Cardiac septum (tissue), 1 donor: ENCODE data around the gene SEMA4A. TPM values are rescaled to one million over a fixed set of nuclear protein-coding genes. Genes with fewer than 3 reads are reported as not detected.
"Not testable (repeated sequence)": the region's sequence is repeated elsewhere in the genome, so short reads cannot be mapped to it uniquely, and the experiment has no call there.

Experiments
- DNase-seq: peaks from one replicate; pipeline ENCODE4 v3.0.0-alpha.2; 2020; ENCODE audit warnings: low spot score
- intact Hi-C: fragments of 100-400 bp; cut with DNase I; formaldehyde crosslinking; loops from one replicate; pipeline ENCODE4 v1.14.0; 2022
- long read RNA-seq: library from polyadenylated mRNA; unstranded; transcript quantifications from one replicate; pipeline ENCODE4 v2.0.0, GENCODE V29; 2021
- total RNA-seq: library from RNA; stranded (reverse); fragmentation: NEBNext Ultra II Directional; extraction: Animal tissue kit (Norgen Biotek cat#: 25700); gene quantifications from one replicate; pipeline ENCODE4 v1.2.1, GENCODE V29; 2021
- donor health status: DM: no; HTN: no; CAD: no.

The SEMA4A gene
- total RNA-seq, result 2.7 TPM
- long read RNA-seq, partial matches to known transcripts, result 1 of 3 reads
- long read RNA-seq, other reads (novel, unspliced or antisense), result 2 of 3 reads

DNA sequence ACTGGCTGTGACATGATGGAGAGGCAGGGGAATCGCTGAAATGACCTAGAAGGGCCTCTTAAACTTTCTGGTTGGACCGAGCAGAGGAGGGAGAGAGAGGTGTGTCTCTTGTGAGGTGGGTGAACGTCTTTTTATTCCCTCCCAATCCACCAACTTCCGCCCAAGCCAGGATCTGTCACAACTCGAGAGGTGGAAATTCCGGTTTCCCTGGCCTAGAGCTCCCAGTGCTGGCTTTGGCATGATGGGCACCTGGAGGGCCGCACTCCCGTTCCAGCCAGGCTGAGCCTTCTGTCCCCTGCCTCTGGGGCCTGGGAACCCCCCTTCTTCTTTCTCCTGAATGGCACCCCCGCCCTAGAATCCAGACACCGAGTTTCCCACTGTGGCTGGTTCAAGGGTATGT, at the start of gene SEMA4A:
SEMA4A (plus strand) TSS at position 224 of the 400 bp plus-strand sequence. CDS start 994 bp downstream, outside the sequence.
- intact Hi-C loops, result no loop called here
- no peak for DNase-seq

- DNase-seq, result no peak
Observed at GRCh38 chr1:156104065-156104810, 49.1 kb upstream of the SEMA4A start.

DNA sequence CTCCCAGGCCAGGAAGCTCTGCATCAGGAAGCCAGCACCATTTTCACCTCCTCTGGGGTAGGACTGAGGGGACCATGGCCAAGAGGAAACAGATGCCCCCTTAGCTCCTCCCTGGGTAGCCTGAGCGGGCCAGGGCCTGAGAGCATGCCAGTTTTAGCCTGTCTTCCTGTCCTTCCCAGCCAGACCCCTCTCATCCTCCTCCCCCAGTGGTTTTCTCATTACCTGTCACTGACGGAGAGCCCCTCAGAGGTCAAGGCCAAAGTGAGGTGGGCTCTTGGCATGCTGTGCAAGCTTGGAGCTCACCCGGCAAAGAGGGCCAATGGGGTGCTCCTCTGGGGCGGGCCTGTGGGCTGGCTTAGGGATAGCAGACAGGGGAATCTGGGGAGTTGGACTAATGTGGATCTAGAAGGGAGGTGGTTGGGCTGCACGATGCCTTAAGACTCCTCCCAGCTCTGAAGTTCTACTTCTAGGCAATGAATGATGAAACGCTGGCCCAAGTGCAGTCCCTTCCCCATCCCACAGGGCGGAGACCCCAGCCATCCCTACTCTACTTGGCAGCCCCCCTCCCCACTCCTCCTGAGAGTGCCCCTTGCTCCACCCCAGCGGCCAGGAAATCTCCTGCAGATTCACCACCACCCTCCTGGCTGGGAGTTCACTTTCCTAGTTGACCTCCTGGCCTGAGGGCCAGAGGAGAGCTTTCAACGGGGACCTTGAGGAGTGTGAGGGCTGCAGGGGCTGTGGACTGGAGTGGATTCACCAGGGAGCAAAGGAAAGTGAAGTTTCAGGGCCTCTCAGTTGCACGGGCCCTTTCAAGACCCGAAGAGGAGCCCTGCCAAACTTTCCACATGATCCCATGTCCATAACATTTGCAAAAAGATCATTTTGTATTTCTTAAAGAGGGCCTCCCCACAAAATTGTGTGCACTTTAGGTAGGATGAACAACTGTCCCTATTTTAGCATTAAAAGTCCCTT, 48.2 kb upstream of the SEMA4A start:
- no peak for DNase-seq
- intact Hi-C loops, result no loop called here

More at GRCh38 chr1:156104065-156104810, 49.1 kb upstream of the SEMA4A start:
- intact Hi-C loops, result no loop called here

DNA sequence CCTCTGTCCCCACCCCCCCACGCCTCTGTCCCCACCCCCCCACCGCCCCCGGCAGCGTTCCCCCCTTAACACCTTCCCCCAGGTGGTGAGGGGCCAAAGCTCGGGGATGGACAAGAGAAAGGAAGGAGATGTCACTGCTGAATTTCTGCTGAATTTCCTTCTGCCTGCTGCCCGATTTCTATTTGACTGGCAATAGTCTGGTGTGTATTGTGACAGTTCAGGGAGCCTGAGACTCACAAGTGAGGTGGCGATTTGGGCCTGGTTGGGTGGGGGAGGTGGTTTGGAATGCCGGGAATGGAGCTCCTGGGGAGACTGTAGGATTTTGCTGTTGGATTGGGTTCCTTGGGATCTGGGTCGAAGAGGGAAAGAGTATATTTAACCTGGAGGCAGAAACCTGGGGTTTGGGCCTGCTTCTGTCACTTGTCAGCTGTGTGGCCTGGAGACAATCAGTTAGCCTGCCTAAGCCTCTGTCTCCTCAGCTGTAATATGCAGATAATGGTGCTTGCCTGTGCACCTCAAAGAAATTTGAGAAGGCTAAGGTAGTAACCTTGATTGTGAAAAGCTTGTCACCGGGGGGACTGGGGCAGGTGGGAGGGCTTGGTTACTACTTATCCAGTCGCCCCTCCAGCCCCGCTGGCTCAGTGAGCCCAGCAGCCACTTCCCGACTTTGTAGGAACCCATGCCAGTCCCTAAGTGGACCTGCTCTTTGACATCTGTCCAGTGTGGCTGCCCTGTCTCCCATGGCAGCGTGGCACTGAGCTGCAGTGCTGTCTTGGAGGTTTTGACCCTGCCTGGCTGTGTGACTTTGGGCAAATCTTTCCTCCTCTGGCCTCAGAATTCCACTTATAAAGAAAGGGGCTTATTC, 46.5 kb upstream of the SEMA4A start:
- no peak for DNase-seq

GRCh38 chr1:156108057-156108456, 45.3 kb upstream of the SEMA4A start:
- DNase-seq, result no peak
- intact Hi-C loops, result no loop called here

More for the DNA sequence above, 46.5 kb upstream of the SEMA4A start:
- intact Hi-C loops, result loop anchor here (1.0 to 2.0 kb wide), 2 partner anchors 7 to 16 kb away; partner anchors contain the start of gene LMNA

DNA sequence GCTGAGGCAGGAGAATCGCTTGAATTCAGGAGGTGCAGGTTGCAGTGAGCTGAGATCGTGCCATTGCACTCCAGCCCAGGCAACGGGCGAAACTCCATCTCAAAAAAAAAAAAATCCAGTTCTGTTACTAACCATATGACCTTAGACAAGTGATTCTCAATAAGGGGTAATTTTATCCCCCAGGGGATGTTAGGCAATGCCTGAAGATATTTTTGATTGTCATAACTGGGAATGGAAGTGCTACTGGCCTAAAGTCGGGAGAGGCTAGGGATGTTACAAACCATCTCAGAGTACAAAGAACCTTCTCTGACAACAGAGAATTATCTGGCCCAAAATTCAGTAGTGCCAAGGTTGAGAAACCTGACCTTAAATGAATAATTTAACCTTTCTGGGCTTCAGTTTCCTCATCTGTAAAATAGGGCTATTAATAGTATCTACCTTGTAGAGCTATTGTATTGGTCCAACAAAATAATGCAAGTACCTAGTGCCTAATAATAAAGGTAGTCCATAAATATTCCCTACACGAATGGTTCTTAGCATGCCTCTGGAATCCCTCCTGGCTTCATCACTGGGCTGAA, 44.6 kb upstream of the SEMA4A start:
- intact Hi-C loops, result no loop called here
- DNase-seq, result no peak

DNA sequence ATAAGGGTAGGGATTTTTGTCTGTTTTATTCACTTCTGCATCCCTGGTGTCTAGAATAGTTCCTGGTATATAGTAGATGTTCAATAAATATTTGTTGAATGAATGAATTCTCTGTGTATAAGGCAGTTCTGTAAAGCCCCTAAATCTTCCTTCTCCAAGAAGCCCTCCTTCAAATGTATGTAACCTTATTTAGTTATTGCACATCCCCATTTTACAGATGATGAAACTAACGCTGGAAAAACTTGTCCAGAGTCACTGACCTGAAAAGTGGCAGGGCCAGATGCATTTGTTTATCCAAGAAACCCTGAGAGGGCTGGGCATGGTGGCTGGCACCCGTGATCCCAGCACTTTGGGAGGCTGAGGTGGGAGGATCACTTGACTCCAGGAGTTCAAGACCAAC, 43.1 kb upstream of the SEMA4A start:
- intact Hi-C loops, result loop anchor here (5.0 kb wide), 1 partner anchor 133 kb away; the partner anchor contains the start of gene ARHGEF2
- DNase-seq, result no peak

DNA sequence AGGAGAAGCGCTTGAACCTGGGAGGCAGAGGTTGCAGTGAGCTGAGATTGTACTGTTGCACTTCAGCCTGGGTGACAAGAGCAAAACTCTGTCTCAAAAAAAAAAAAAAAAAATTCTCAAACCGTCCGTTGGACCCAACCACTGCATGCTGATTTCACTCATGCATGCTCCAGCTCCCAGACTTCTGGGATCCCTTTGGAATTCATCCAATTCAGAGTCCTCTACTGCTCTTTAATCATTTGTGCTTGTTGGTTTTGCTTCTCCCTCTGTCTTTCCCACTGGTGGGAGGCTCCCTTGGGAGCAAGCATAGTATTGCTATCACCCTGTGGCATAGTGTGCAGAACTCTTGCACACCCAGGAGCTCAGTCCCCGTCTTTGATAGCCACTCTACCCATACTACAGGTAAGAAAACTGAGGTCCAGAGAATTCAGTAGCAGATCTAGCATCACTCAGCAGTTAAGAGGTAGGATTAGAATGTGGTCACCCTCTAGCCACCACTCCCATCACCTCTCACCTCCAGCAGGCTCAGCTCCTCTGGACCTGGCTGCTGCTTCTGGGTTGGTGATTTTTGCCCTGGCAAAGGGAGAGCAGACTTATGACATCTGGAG, 41.9 kb upstream of the SEMA4A start:
- intact Hi-C loops, result loop anchor here (5.0 kb wide), 1 partner anchor 134 kb away; the partner anchor contains the start of gene ARHGEF2
- no peak for DNase-seq

- intact Hi-C loops, result loop anchor here (5.0 kb wide), 1 partner anchor 135 kb away; the partner anchor contains the start of gene ARHGEF2
- no peak for DNase-seq
Observed at GRCh38 chr1:156112276-156113137, 40.9 kb upstream of the SEMA4A start.

- intact Hi-C loops, result loop anchor here (5.0 kb wide), 1 partner anchor 136 kb away; the partner anchor contains the start of gene ARHGEF2
- DNase-seq, result no peak
Observed at GRCh38 chr1:156113282-156113950, 40.0 kb upstream of the SEMA4A start.

DNA sequence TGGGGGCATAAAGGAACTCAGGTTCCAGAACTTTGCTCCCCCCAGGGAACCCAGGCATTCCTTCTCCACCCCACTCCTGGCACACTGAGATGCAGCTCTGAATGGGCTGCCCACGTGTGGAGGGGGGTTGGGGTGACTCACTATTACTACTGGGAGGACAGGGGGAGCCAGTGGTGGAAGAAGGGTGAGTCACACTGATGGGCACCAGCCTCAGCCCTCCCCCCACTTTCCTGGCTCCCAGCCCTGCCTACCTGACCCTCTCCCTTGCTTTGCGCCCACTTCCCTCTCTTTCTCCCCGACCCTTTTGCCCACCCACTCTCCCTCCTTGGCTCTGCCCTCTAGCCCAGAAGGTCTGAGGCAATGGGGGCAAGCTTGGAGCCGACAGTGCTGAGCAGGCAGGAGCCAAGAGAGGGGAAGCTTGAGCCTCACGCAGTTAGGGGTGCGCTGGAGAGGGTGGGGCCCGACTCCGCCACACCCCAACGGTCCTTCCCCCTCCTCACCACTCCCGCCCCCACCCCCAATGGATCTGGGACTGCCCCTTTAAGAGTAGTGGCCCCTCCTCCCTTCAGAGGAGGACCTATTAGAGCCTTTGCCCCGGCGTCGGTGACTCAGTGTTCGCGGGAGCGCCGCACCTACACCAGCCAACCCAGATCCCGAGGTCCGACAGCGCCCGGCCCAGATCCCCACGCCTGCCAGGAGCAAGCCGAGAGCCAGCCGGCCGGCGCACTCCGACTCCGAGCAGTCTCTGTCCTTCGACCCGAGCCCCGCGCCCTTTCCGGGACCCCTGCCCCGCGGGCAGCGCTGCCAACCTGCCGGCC, 39.1 kb upstream of the SEMA4A start, which contains the start of gene LMNA:
LMNA (plus strand) TSS at position 611 of the 818 bp plus-strand sequence. CDS start 208 bp downstream, outside the sequence.
- intact Hi-C loops, result loop anchor here (1.0 to 5.0 kb wide), 3 partner anchors 8 to 137 kb away; partner anchors contain the start of gene ARHGEF2
- DNase-seq, result peak; percentile 95

DNA sequence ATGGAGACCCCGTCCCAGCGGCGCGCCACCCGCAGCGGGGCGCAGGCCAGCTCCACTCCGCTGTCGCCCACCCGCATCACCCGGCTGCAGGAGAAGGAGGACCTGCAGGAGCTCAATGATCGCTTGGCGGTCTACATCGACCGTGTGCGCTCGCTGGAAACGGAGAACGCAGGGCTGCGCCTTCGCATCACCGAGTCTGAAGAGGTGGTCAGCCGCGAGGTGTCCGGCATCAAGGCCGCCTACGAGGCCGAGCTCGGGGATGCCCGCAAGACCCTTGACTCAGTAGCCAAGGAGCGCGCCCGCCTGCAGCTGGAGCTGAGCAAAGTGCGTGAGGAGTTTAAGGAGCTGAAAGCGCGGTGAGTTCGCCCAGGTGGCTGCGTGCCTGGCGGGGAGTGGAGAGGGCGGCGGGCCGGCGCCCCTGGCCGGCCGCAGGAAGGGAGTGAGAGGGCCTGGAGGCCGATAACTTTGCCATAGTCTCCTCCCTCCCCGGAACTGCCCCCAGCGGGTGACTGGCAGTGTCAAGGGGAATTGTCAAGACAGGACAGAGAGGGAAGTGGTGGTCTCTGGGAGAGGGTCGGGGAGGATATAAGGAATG, 38.4 kb upstream of the SEMA4A start:
- DNase-seq, result no peak
- intact Hi-C loops, result loop anchor here (1.0 to 5.0 kb wide), 3 partner anchors 9 to 138 kb away; partner anchors contain the start of gene ARHGEF2

DNA sequence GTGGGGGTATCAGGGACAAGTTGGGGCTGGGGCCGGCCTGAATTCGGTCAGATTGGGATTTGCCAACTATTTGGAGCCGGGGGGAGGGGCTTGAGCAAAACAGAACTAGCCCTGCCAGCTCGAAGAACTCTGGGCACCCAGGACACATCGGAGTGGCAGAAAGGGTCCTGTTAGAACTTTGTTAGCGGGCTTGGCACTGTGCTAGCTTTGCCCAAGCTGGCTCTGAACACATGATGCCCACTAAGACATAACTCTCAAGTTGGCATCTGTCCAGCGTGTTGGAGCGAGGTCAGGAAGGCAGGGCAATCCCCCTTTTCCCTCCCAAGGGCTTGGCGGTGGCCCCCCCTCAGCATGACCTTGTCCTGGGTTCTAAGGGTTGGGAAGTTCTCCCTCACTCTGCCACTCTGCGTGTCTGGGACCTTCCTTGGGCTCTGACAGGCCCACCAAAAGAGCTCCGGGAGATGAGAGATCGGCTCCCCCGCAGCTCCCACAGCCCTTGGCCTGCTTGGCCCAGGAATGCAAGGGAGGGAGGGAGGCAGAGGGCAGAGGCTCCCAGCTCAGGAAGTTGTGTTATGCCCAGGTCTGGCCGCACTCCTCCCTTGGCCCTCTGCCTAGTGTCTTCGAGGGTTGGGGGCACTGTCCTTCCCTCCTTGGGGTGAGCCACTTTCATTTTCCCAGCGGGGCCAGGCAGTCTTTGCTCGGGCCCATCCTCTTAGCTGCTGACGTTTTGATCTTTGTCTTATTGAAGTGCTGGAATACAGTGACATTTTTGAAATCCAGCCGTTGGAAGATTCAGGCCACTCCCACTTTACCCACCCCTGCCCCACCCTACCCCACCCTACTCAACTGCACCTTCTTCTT, 37.6 kb upstream of the SEMA4A start:
- no peak for DNase-seq
- intact Hi-C loops, result loop anchor here (2.0 kb wide), 1 partner anchor 13 kb away; no protein-coding TSS in a partner anchor

DNA sequence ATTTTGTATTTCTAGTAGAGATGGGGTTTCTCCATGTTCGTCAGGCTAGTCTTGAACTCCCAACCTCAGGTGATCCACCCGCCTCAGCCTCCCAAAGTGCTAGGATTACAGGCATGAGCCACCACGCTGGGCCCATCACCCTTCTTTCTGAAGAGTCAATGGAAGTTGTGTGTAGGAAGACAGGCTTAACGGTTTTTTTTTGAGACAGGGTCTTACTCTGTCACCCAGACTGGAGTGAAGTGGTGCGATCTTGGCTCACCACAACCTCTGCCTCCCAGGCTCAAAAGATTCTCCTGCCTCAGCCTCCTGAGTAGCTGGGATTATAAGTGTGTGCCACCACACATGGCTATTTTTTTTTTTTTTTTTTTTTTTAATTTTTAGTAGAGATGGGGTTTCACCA, 36.7 kb upstream of the SEMA4A start:
- intact Hi-C loops, DNase-seq: not testable (repeated sequence)
